Ishikawa (cell line): Measurements from ENCODE around the gene FTHL17.

Experiments used
- EP300 ChIP-seq: IDR thresholded peaks from 2 replicates; pipeline ENCODE4 v1.6.1; 2012; ENCODE audit warnings: borderline replicate concordance
- REST ChIP-seq: IDR thresholded peaks from 2 replicates; pipeline ENCODE4 v1.6.1; 2012; ENCODE audit warnings: low read depth, mild to moderate bottlenecking
- TEAD4 ChIP-seq: IDR thresholded peaks from 2 replicates; pipeline ENCODE4 v1.6.1; 2012
- YY1 ChIP-seq: IDR thresholded peaks from 2 replicates; pipeline ENCODE4 v1.6.1; 2012; ENCODE audit warnings: low read depth

GRCh38 chrX:31053621-31054020 is 18.2 kb downstream of the FTHL17 start:
- no peak for TF ChIP-seq REST
- no peak for TF ChIP-seq EP300
- TF ChIP-seq TEAD4: no peak
- no peak for TF ChIP-seq YY1
